Middle frontal gyrus (tissue), 1 donor: ENCODE data around the gene NFIB.

Experiments used
- DNase-seq: peaks from one replicate; pipeline ENCODE4 v3.0.0-alpha.2; 2015; ENCODE audit warnings: low spot score; ENCODE audit errors: extremely low spot score

NFIB gene

GRCh38 chr9:14191512-14191911 is 122.4 kb downstream of the NFIB start:
- DNase-seq, result no peak

GRCh38 chr9:14190240-14190639 is 123.7 kb downstream of the NFIB start:
- DNase-seq, result no peak

- no peak for DNase-seq
Observed at GRCh38 chr9:14189578-14189977, 124.4 kb downstream of the NFIB start.

GRCh38 chr9:14189146-14189545 is 124.8 kb downstream of the NFIB start:
- DNase-seq, result no peak

DNA sequence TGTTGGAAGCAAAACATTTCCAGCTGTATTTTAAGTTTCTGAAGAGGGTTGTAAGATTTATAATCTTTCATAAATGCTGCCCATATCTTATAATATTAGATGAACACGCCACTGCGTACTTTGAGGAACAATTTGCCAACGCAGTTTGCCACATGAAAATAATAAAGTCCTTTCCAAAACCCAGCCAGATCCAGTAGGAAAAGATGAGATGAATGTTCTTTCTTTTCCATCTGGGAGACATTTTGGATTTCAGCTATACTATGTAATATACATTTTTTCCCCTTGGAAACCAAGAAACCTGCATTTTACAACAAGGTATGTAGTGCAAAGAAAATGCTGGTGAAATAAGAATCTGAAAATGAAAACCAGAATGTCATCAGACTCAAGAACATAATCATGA is 125.4 kb downstream of the NFIB start:
- DNase-seq, result no peak

- no peak for DNase-seq
Observed at GRCh38 chr9:14188011-14188410, 125.9 kb downstream of the NFIB start.

- DNase-seq, result no peak
Observed at GRCh38 chr9:14186096-14186495, 127.8 kb downstream of the NFIB start.

- no peak for DNase-seq
Observed at GRCh38 chr9:14185016-14185415, 128.9 kb downstream of the NFIB start.

DNA sequence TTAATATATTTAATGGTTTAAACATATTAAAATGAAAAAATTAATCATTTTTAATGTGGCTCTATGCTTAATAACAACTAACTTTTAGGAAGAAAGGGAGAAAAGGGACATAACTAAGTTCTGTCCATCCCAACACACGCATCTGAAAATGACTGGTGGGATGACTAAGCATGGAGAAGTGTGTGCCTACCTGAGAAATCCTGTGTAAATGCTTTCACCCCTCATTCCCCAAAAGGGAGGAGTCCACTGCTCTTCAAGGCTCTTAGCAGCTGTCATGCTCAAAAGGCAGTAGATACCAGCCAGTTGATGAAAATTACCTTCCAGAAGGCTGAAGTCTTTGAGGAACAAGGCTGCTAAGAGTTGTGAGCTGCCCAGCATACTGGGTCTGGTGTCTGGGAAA is 130.9 kb downstream of the NFIB start:
- DNase-seq, result no peak

- no peak for DNase-seq
Observed at GRCh38 chr9:14180960-14181537, 132.9 kb downstream of the NFIB start.

DNA sequence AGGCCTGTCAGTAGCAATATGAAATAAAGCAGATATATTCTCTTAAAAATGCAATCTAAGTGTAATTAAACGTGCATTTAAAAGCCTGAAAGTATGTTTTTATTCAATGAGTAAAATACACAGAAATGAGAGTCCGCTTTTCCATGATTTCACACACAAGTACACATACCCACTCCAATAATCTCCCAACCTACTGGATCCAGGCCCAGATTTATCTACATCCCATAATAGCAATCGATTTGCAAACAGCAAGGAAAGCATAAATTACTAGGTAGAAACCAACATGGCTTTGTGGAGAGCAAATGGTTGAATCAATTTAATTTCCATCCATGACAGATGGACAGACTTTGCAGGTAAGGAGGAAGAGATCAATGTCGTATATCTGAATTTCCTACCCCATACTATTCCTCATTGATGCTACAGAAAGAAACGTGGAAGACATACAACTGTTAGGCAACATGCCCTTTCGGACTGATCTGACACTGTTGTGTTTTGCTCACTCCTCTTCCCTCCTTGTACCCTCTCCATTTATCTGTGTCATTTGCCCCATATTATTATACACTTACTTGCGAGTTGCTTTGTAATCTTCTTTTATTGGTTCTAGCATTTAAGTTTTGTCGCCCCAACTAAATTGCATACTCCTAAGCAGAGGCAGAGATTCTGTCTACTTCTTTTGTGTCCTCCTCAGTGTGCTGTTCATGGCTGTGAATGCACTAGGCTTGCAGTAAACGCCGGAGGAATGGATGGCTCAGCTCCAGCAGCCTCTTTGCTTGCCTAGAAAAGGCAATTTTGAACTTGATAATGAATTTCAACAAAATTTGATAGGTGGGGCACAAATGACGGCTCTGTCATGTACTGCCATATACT is 133.6 kb downstream of the NFIB start:
- DNase-seq, result no peak

- no peak for DNase-seq
Observed at GRCh38 chr9:14179449-14179848, 134.5 kb downstream of the NFIB start.

DNA sequence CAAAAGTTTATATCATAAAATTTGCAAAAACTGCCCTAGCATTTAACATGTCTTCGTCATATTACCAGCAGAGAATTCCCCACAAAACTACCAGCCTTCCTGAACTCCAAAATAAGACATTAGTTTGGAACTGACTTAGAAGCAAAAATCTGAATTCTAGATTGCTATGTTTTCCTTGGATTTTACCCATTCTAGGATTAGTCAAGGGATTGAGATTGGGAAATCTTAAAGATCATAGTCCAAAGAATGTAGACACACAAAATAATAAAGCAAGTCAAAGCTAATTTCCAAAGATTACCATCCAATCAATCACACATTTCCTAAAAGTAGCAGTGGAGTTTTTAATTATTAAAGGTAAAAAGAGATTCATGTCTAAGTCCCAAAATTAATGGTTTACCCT is 138.2 kb downstream of the NFIB start:
- DNase-seq, result no peak

DNA sequence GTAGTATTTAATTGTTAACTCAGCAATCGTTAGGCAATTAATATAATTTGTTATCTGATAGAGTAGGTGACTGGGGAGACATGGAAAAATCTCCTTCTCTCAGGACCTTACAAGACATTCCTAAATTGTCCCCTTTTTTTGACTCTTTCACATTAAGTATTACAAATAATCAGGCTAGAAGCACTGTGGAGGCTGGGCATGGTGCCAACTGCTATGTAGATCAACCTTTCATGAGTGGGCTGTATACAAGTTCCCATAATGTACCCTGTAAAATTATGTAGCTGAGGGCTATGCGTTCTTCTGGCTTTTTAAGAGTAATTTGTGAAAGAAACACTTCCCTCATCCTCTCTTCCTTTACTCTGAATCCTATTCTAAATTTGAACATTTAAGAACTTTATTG is 140.2 kb downstream of the NFIB start:
- DNase-seq, result no peak

GRCh38 chr9:14170973-14171596 is 142.9 kb downstream of the NFIB start:
- DNase-seq, result no peak

DNA sequence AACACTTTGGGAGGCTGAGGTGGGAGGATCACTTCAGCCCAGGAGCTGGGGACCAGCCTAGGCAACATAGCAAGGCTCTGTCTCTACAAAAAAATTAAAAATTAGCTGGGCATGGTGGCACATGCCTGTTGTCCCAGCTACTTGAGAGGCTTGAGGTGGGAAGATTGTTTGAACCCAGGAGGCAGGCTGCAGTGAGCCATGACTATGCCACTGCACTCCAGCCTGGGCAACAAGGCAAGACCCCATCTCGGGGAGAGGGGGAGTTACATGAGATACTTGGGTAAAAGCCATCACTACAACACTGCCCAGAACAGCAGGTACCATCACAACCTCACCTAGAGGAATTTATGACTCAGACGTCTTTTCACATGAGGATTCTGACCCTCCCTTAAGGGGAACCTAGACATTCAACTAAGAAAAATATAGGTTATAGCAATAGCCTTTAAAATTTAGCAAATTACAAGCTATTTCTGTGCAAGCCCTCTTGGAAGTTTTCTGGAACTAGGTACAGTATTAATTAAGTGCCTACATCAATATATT is 143.5 kb downstream of the NFIB start:
- DNase-seq, result no peak

DNA sequence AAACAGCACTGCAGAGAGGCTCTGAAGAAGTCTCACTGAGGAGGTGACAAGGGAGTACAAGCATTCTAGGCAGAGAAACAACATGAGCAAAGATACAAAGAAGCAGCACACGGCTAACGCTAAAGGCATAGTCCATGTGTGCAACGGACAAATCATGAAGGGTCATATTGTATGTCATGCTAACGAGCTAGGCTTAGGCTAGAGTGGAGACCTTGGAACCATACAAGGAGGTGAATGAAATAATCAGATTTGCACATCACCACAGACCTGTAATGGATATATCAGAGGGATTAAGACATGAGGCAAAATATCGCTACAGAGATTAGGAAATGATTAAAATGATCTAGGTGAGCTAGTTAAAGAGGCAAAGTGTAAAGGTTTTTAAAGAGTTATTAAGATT is 145.6 kb downstream of the NFIB start:
- DNase-seq, result no peak

DNA sequence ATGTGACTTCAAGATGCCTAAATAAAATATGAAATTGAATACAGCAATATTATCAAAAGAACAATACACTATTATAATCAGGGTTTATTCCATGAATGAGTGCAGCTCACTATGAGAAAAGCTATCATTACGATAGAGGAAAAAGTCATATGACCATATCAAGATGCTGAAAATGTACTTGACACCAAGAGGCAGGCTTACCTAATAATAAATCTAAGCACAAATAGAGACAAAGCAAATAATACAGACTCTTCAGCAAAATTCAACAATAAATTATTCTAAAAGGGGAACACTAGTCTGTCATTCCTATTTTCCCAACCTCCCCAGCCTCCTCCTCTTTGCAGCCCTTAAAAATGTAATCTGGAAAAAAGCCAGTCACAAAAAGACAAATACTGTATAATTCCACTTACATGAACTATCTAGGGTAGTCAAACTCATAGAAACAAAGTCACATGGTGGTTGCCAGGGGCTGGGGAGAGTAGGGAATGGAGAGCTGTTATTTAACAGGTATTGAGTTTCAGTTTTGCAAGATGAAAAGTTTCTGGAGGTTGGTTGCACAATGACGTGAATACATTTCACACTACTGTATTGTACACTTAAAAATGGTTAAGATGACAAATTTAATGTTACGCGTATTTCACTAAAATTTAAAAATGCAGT is 148.4 kb downstream of the NFIB start:
- DNase-seq, result no peak

GRCh38 chr9:14164908-14165307 is 149.0 kb downstream of the NFIB start:
- DNase-seq, result no peak

- DNase-seq, result no peak
Observed at GRCh38 chr9:14159440-14160216, 154.3 kb downstream of the NFIB start.

DNA sequence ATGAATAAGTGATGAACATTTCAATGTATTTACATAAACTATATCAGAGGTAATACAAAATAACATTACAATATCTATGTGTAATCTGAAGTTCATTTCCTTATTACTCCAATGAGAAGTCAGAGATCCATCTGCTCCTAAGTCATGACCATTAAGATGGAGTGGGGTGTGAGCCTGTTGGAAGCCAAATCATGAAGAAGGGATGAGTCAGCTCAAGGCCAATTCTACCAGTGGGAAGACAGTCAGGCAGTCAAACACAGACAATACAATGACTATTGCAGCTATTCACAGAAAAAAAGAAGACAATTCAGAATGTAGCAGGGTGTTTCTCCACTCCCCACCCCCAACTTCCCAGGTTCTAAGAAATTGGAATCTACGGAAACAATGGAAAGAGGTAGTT is 155.0 kb downstream of the NFIB start:
- DNase-seq, result no peak
